K562 (cell line): ENCODE data around the gene TRIM33. TPM values are rescaled to one million over a fixed set of nuclear protein-coding genes. Genes with fewer than 3 reads are reported as not detected.
A peak's percentile ranks its signal among the peaks of the same experiment; 100 is the strongest.

Source experiments
- BRCA1 ChIP-seq, 2 experiments: fragments of 450-650 bp in 1 of 2; sonication (generic) in 1 of 2; formaldehyde crosslinking in 1 of 2; IDR thresholded peaks; 2 replicates each; pipeline versions ENCODE4 v1.5.0 to v1.6.1; 2017 to 2020; ENCODE audit warnings: mild to moderate bottlenecking in 1 of 2, missing genetic modification reagents in 1 of 2
- BRF1 ChIP-seq: IDR thresholded peaks from 3 replicates; pipeline ENCODE4 v1.6.1; 2011; ENCODE audit warnings: borderline replicate concordance, mild to moderate bottlenecking; ENCODE audit not compliant: insufficient read length; ENCODE audit errors: extremely low read depth
- CEBPB ChIP-seq: fragments of 450-650 bp; IDR thresholded peaks from 2 replicates; pipeline ENCODE4 v1.6.1; 2016; ENCODE audit warnings: missing genetic modification characterization, missing compliant biosample characterization
- CHAMP1 ChIP-seq: fragments of 450-650 bp; IDR thresholded peaks from 2 replicates; pipeline ENCODE4 v1.6.1; 2016; ENCODE audit warnings: mild to moderate bottlenecking
- CREB3L1 ChIP-seq: fragments of 450-650 bp; IDR thresholded peaks from 2 replicates; pipeline ENCODE4 v1.6.1; 2014; ENCODE audit warnings: low read depth, mild to moderate bottlenecking, moderate library complexity, borderline replicate concordance
- NFYB ChIP-seq: IDR thresholded peaks from 2 replicates; pipeline ENCODE4 v1.6.1; 2011; ENCODE audit warnings: mild to moderate bottlenecking, moderate library complexity; ENCODE audit not compliant: insufficient read length; ENCODE audit errors: extremely low read depth
- PCBP1 ChIP-seq: fragments of 200-400 bp; formaldehyde crosslinking; IDR thresholded peaks from 2 replicates; pipeline ENCODE4 v1.6.1; 2018; ENCODE audit warnings: mild to moderate bottlenecking, low read depth, low read length; ENCODE audit not compliant: poor library complexity, severe bottlenecking
- PPARD ChIP-seq: fragments of 250-450 bp; sonication (Bioruptor Pico); IDR thresholded peaks from 2 replicates; pipeline ENCODE4 v1.8.0; 2022; ENCODE audit warnings: inconsistent platforms, mild to moderate bottlenecking, moderate library complexity
- RAD21 ChIP-seq, 2 experiments: fragments of 250-450 bp in 1 of 2; fragments of 450-650 bp in 1 of 2; sonication (Bioruptor Pico) in 1 of 2; formaldehyde crosslinking in 1 of 2; IDR thresholded peaks in 1 of 2; conservative IDR thresholded peaks in 1 of 2; 2 replicates each; pipeline versions ENCODE4 v1.4.0 to v1.8.0; 2020 to 2022; ENCODE audit warnings: mild to moderate bottlenecking in 2 of 2, moderate library complexity in 1 of 2
- RB1 ChIP-seq: fragments of 450-650 bp; IDR thresholded peaks from 2 replicates; pipeline ENCODE4 v1.6.1; 2017; ENCODE audit warnings: low read depth, mild to moderate bottlenecking
- RBM15 ChIP-seq: fragments of 200-400 bp; formaldehyde crosslinking; IDR thresholded peaks from 2 replicates; pipeline ENCODE4 v1.6.1; 2018; ENCODE audit warnings: mild to moderate bottlenecking, low read length, moderate library complexity; ENCODE audit not compliant: insufficient read depth
- RUNX1 ChIP-seq: sonication (generic); IDR thresholded peaks from 2 replicates; pipeline ENCODE4 v1.6.1; 2016; ENCODE audit warnings: antibody characterized with exemption, low read depth
- SAP30 ChIP-seq: fragments of 200-600 bp; sonication (generic); IDR thresholded peaks from 2 replicates; pipeline ENCODE4 v1.6.1; 2012; ENCODE audit warnings: borderline replicate concordance, low read depth, mild to moderate bottlenecking, moderate library complexity, low read length, control low read depth, inconsistent platforms; ENCODE audit not compliant: insufficient read depth, poor library complexity, severe bottlenecking
- ZBTB43 ChIP-seq: sonication (generic); formaldehyde crosslinking; IDR thresholded peaks from 2 replicates; pipeline ENCODE4 v1.8.0; 2023; ENCODE audit warnings: mild to moderate bottlenecking, missing genetic modification reagents
- ZNF217 ChIP-seq: sonication (generic); formaldehyde crosslinking; IDR thresholded peaks from 2 replicates; pipeline ENCODE4 v1.8.0; 2022; ENCODE audit warnings: mild to moderate bottlenecking, missing genetic modification reagents
- ZNF384 ChIP-seq: IDR thresholded peaks from 2 replicates; pipeline ENCODE4 v1.6.1; 2012; ENCODE audit warnings: low read depth, low read length, improper control_type of control experiment
- ZNF589 ChIP-seq: fragments of 200-800 bp; sonication (Bioruptor generic); IDR thresholded peaks from 2 replicates; pipeline ENCODE4 v1.6.1; 2016; ENCODE audit warnings: low read depth, missing genetic modification characterization, missing compliant biosample characterization
- polyA plus RNA-seq, 8 experiments: library from polyadenylated mRNA; depleted of rRNA in 4 of 8; stranded (reverse) in 5 of 8; unstranded in 3 of 8; fragments of >200 nt; fragmentation: Nextera tagmentation in 2 of 8; fragmentation: Illumina TruSeq in 1 of 8; extraction: Ambion mirVana in 2 of 8; extraction: Trizol in 1 of 8; gene quantifications; 2 replicates each; pipeline versions ENCODE4 v1.2.1 to v1.2.3, GENCODE V29; 2011 to 2014; ENCODE audit warnings: inconsistent platforms in 1 of 8, missing spikeins in 1 of 8
- total RNA-seq, 7 experiments: library from RNA; depleted of rRNA in 6 of 7; stranded (reverse); fragments of >200 nt in 6 of 7; fragmentation: Illumina TruSeq in 2 of 7; extraction: Trizol in 2 of 7; gene quantifications; 2 replicates each; pipeline versions ENCODE4 v1.2.1 to v1.2.3, GENCODE V29; 2011 to 2021; ENCODE audit warnings: low replicate concordance in 1 of 7
- TF ChIP-seq, protein P1 (sequence below): sonication (generic); formaldehyde crosslinking; IDR thresholded peaks from 2 replicates; pipeline ENCODE4 v1.8.1; 2022; ENCODE audit warnings: missing genetic modification reagents
- TF ChIP-seq, protein P2 (sequence below): fragments of 450-650 bp; IDR thresholded peaks from 2 replicates; pipeline ENCODE4 v1.6.1; 2016

Gene TRIM33
- total and polyA plus RNA-seq, 9 of the 15 experiments (the other 6 are each of a cell fraction or from before 2014, with no cell fraction given), result 9.3 to 58.4 (median 40.2) TPM

DNA sequence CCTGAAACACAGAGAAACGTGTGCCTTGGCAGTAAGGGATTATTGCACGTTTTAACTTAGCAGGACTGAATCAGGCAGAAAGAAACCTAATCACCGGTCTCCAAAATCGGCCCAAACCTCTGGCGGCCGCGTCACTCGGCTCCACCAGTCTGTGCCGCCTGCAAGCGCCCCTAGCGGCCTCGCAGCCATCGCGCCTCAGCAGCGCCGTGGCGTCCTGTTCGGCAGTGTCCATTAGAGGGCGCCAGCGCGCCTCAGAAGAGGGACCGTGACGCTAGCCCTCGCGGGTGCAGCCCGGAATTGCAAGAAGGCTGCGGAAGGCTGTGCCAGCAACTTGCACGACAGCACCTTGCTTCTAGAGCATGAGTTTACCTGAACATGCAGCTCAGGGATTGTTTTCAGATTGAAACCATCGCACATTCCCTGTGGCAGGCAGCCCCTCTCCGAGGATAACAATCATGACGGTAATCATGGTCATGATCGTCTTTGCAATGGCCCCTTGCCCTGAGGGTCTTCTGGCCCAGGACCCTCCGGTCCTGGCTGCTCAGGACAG, 164.4 kb downstream of the TRIM33 start (continued):
- TF ChIP-seq CREB3L1 (peak; percentile 79), NFYB (no peak), RAD21 (CRISPR knock-in tag; conservative IDR thresholded peaks at IDR 0.05 in 1 of 2, IDR thresholded peaks at IDR 0.05 in 1 of 2) (peak; percentile 100), RB1 (peak; percentile 99), ZNF384 (peak; percentile 78), RUNX1 (peak; percentile 84), BRCA1 (IDR thresholded peaks at IDR 0.05) (no peak), BRCA1 (CRISPR knock-in tag; IDR thresholded peaks at IDR 0.05) (no peak), ZNF217 (no peak), PPARD (CRISPR knock-in tag) (no peak), RBM15 (no peak), SAP30 (no peak), BRF1 (no peak), CEBPB (tag) (no peak), PCBP1 (no peak), CHAMP1 (peak; percentile 79), ZNF589 (CRISPR knock-in tag) (no peak), ZBTB43 (CRISPR knock-in tag) (no peak)
- TF ChIP-seq, protein P1, sequence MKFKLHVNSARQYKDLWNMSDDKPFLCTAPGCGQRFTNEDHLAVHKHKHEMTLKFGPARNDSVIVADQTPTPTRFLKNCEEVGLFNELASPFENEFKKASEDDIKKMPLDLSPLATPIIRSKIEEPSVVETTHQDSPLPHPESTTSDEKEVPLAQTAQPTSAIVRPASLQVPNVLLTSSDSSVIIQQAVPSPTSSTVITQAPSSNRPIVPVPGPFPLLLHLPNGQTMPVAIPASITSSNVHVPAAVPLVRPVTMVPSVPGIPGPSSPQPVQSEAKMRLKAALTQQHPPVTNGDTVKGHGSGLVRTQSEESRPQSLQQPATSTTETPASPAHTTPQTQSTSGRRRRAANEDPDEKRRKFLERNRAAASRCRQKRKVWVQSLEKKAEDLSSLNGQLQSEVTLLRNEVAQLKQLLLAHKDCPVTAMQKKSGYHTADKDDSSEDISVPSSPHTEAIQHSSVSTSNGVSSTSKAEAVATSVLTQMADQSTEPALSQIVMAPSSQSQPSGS (CRISPR knock-in tag), result no peak
- TF ChIP-seq, protein P2, sequence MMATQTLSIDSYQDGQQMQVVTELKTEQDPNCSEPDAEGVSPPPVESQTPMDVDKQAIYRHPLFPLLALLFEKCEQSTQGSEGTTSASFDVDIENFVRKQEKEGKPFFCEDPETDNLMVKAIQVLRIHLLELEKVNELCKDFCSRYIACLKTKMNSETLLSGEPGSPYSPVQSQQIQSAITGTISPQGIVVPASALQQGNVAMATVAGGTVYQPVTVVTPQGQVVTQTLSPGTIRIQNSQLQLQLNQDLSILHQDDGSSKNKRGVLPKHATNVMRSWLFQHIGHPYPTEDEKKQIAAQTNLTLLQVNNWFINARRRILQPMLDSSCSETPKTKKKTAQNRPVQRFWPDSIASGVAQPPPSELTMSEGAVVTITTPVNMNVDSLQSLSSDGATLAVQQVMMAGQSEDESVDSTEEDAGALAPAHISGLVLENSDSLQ, result peak; percentile 24; the same call in 1 of the 2 replicates
